ENCODE results near the gene SIT1.

SIT1 gene

GRCh38 chr9:35658968-35659220, 8.2 kb upstream of the SIT1 start:
- no peak for TF ChIP-seq CTCF (IDR thresholded peaks at IDR 0.05; ENCODE audit: insufficient read depth, low read length)
- no peak for TF ChIP-seq SPI1 (IDR thresholded peaks at IDR 0.05; ENCODE audit: borderline replicate concordance, low read depth)
- TF ChIP-seq POLR2AphosphoS5 (IDR thresholded peaks at IDR 0.05; ENCODE audit: low read depth): no peak
- no peak for TF ChIP-seq REST (IDR thresholded peaks at IDR 0.05; ENCODE audit: insufficient replicate concordance, low read depth)
- TF ChIP-seq GABPA (IDR thresholded peaks at IDR 0.05; ENCODE audit: low read depth): no peak
- no peaks in the 10 kb centered on the region for H3K27me3 ChIP-seq (ENCODE audit: insufficient read depth, poor library complexity, severe bottlenecking)
- H3K27ac ChIP-seq (replicated peaks): peak overlapping the region; percentile 100
- DNase-seq (ENCODE audit: low read depth in 1 of 2, low spot score in 1 of 2): no peak
- peak overlapping the region; percentile 89 for H3K4me3 ChIP-seq (replicated peaks; ENCODE audit: insufficient read depth, low read length)

- DNase-seq (ENCODE audit: low read depth in 1 of 2, low spot score in 1 of 2): peak; percentile 65 to 67
- peak within 1 kb of the TSS; percentile 100 for H3K27ac ChIP-seq (replicated peaks)
- TF ChIP-seq POLR2AphosphoS5 (IDR thresholded peaks at IDR 0.05; ENCODE audit: low read depth) (no peak; the same call in 1 of the 2 replicates), CTCF (IDR thresholded peaks at IDR 0.05; ENCODE audit: insufficient read depth, low read length) (no peak), REST (IDR thresholded peaks at IDR 0.05; ENCODE audit: insufficient replicate concordance, low read depth) (peak; percentile 64), GABPA (IDR thresholded peaks at IDR 0.05; ENCODE audit: low read depth) (0 out of 2 replicates have a peak, but pooled peaks have one; percentile 1), SPI1 (IDR thresholded peaks at IDR 0.05; ENCODE audit: borderline replicate concordance, low read depth) (no peak)
Observed at GRCh38 chr9:35658137-35658967, 7.6 kb upstream of the SIT1 start, which contains the start of gene CCDC107. CCDC107 (plus strand) TSS chr9:35658292; CDS start chr9:35658380, 88 bp downstream.

GRCh38 chr9:35657546-35658136, 6.9 kb upstream of the SIT1 start, which contains the start of gene RMRP:
RMRP (minus strand) TSS chr9:35658019.
- peak; percentile 32; the same call in 1 of the 2 replicates for TF ChIP-seq GABPA (IDR thresholded peaks at IDR 0.05; ENCODE audit: low read depth)
- peak; percentile 61; the same call in 1 of the 2 replicates for TF ChIP-seq SPI1 (IDR thresholded peaks at IDR 0.05; ENCODE audit: borderline replicate concordance, low read depth)
- no peak for TF ChIP-seq REST (IDR thresholded peaks at IDR 0.05; ENCODE audit: insufficient replicate concordance, low read depth)
- TF ChIP-seq CTCF (IDR thresholded peaks at IDR 0.05; ENCODE audit: insufficient read depth, low read length): no peak
- TF ChIP-seq POLR2AphosphoS5 (IDR thresholded peaks at IDR 0.05; ENCODE audit: low read depth): 0 out of 2 replicates have a peak, but pooled peaks have one; percentile 26
- Histone ChIP-seq H3K27me3 (ENCODE audit: insufficient read depth, poor library complexity, severe bottlenecking) (no peaks in the 10 kb centered on the region), H3K4me3 (replicated peaks; ENCODE audit: insufficient read depth, low read length) (peak within 1 kb of the TSS; percentile 89), H3K27ac (replicated peaks) (peak within 1 kb of the TSS; percentile 100)
- DNase-seq (ENCODE audit: low read depth in 1 of 2, low spot score in 1 of 2): peak; percentile 99 to 100

More at GRCh38 chr9:35658137-35658967, 7.6 kb upstream of the SIT1 start, which contains the start of gene CCDC107:
- Histone ChIP-seq H3K27me3 (ENCODE audit: insufficient read depth, poor library complexity, severe bottlenecking) (no peaks in the 10 kb centered on the region), H3K4me3 (replicated peaks; ENCODE audit: insufficient read depth, low read length) (peak within 1 kb of the TSS; percentile 89)
